Ovary (tissue), 3 donors: ENCODE measurements around the gene ZAR1.

Experiments
- EP300 ChIP-seq: sonication (generic); formaldehyde crosslinking; IDR thresholded peaks from one replicate; pipeline ENCODE4 v1.6.1; 2017; ENCODE audit warnings: antibody characterized with exemption
- POLR2A ChIP-seq: fragments of 450-650 bp; IDR thresholded peaks from one replicate; pipeline ENCODE4 v1.6.1; 2017; ENCODE audit warnings: antibody characterized with exemption, mild to moderate bottlenecking, moderate library complexity
- TF ChIP-seq, protein P1 (sequence below), 3 donors: fragments of 450-650 bp in 2 of 3; fragments of 200-600 bp in 1 of 3; IDR thresholded peaks; one replicate each; pipeline versions ENCODE4 v1.5.1 to v1.8.0; 2016 to 2022; ENCODE audit warnings: antibody characterized with exemption in 3 of 3, mild to moderate bottlenecking in 1 of 3
- donor health status: DM: no; HTN: no; CAD: no.

DNA sequence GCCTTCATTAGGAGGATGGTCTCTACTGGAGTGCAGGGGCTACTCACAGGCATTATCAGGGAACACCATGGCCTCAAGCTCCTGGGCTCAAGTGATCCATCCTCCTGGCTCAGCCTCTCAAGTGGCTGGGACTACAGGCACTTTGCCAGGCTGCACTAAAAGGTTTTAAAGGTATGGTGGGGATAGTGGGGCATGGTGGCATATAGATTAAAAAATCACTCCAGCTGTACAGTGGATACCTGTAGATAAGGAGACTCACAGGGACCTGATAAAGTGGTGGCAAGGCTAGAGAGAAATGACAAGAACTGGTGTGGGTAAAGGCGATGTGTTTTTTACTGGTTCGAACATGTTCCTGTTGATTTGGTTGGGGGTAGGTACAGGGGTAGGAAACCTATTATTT is 5.9 kb downstream of the ZAR1 start:
- no peak for TF ChIP-seq EP300
- TF ChIP-seq, protein P1, sequence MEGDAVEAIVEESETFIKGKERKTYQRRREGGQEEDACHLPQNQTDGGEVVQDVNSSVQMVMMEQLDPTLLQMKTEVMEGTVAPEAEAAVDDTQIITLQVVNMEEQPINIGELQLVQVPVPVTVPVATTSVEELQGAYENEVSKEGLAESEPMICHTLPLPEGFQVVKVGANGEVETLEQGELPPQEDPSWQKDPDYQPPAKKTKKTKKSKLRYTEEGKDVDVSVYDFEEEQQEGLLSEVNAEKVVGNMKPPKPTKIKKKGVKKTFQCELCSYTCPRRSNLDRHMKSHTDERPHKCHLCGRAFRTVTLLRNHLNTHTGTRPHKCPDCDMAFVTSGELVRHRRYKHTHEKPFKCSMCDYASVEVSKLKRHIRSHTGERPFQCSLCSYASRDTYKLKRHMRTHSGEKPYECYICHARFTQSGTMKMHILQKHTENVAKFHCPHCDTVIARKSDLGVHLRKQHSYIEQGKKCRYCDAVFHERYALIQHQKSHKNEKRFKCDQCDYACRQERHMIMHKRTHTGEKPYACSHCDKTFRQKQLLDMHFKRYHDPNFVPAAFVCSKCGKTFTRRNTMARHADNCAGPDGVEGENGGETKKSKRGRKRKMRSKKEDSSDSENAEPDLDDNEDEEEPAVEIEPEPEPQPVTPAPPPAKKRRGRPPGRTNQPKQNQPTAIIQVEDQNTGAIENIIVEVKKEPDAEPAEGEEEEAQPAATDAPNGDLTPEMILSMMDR (IDR thresholded peaks at IDR 0.05): no peak
- TF ChIP-seq POLR2A: no peak
